Measurements from ENCODE around the gene TGFBI.
"Not testable (repeated sequence)": the region's sequence is repeated elsewhere in the genome, so short reads cannot be mapped to it uniquely, and the experiment has no call there.

The TGFBI gene

GRCh38 chr5:136028090-136028489 lies 698 bp upstream of the TGFBI start:
- DNase-seq = no peak

GRCh38 chr5:136030252-136030651 lies 1.5 kb downstream of the TGFBI start:
- DNase-seq = no peak

GRCh38 chr5:136030956-136031611 lies 2.3 kb downstream of the TGFBI start:
- no peak for DNase-seq

- no peak for DNase-seq
Measured at GRCh38 chr5:136031711-136032110, 2.9 kb downstream of the TGFBI start.

- no peak for DNase-seq
Measured at GRCh38 chr5:136032564-136032963, 3.8 kb downstream of the TGFBI start.

- DNase-seq = no peak
Measured at GRCh38 chr5:136033234-136033633, 4.4 kb downstream of the TGFBI start.

- DNase-seq = no peak
Measured at GRCh38 chr5:136033848-136034247, 5.1 kb downstream of the TGFBI start.

- no peak for DNase-seq
Measured at GRCh38 chr5:136034492-136034891, 5.7 kb downstream of the TGFBI start.

GRCh38 chr5:136034984-136035383 lies 6.2 kb downstream of the TGFBI start:
- no peak for DNase-seq

- DNase-seq = no peak
Measured at GRCh38 chr5:136035837-136036236, 7.0 kb downstream of the TGFBI start.

- DNase-seq = no peak
Measured at GRCh38 chr5:136036293-136036911, 7.6 kb downstream of the TGFBI start.

GRCh38 chr5:136037001-136037705 lies 8.4 kb downstream of the TGFBI start:
- no peak for DNase-seq

- DNase-seq = no peak
Measured at GRCh38 chr5:136038635-136039034, 9.8 kb downstream of the TGFBI start.

GRCh38 chr5:136039202-136039601 lies 10.4 kb downstream of the TGFBI start:
- DNase-seq = no peak

- no peak for DNase-seq
Measured at GRCh38 chr5:136040746-136041415, 12.1 kb downstream of the TGFBI start.

GRCh38 chr5:136042156-136042555 lies 13.4 kb downstream of the TGFBI start:
- DNase-seq = no peak

- DNase-seq = no peak
Measured at GRCh38 chr5:136042665-136043121, 13.9 kb downstream of the TGFBI start.

- no peak for DNase-seq
Measured at GRCh38 chr5:136043551-136043950, 14.8 kb downstream of the TGFBI start.

- no peak for DNase-seq
Measured at GRCh38 chr5:136043968-136044610, 15.3 kb downstream of the TGFBI start.

GRCh38 chr5:136045026-136045425 lies 16.2 kb downstream of the TGFBI start:
- not testable (repeated sequence) for DNase-seq

GRCh38 chr5:136046246-136046645 lies 17.5 kb downstream of the TGFBI start:
- DNase-seq = no peak

GRCh38 chr5:136047858-136048257 lies 19.1 kb downstream of the TGFBI start:
- no peak for DNase-seq

GRCh38 chr5:136048966-136049365 lies 20.2 kb downstream of the TGFBI start:
- DNase-seq = no peak

All from activated CD4-positive, CD25-positive, alpha-beta regulatory T cell (primary cell).